Naive thymus-derived CD4-positive, alpha-beta T cell (primary cell): ENCODE data around the gene ATP8B4. TPM values are rescaled to one million over a fixed set of nuclear protein-coding genes. Genes with fewer than 3 reads are reported as not detected.
"Not testable (repeated sequence)": the region's sequence is repeated elsewhere in the genome, so short reads cannot be mapped to it uniquely, and the experiment has no call there.

Experiments
- ATAC-seq: fragments of 150-1000 bp; cut with Tn5 transposase; 2 replicates; pipeline ENCODE4 v1.10.0; 2021; ENCODE audit warnings: mild to moderate bottlenecking, moderate library complexity
- CTCF ChIA-PET: fragments of 350-600 bp; sonication (Branson Sonifier 250); formaldehyde crosslinking; loops from one replicate; lab custom pipeline; 2021; ENCODE audit warnings: antibody characterized with exemption; lab: Charles Lee
- POLR2A ChIA-PET: fragments of 350-600 bp; sonication (Branson Sonifier 250); formaldehyde crosslinking; loops from one replicate; lab custom pipeline; 2021; ENCODE audit warnings: antibody characterized with exemption, inconsistent platforms; lab: Charles Lee
- DNase-seq, 9 donors: peaks; one replicate each; pipeline versions ENCODE4 v3.0.0 to v3.0.0-alpha.2; 2020 to 2022; ENCODE audit warnings: mixed read lengths in 1 of 9
- H3K27ac ChIP-seq: one replicate; pipeline ENCODE4 v1.7.0; 2013; ENCODE audit warnings: mild to moderate bottlenecking, low read depth, low read length, moderate library complexity
- H3K27me3 ChIP-seq, 2 donors: one replicate each; pipeline ENCODE4 v1.7.0; 2013; ENCODE audit warnings: low read length in 2 of 2, mild to moderate bottlenecking in 2 of 2, moderate library complexity in 2 of 2; ENCODE audit not compliant: control insufficient read depth in 2 of 2, insufficient read depth in 2 of 2
- H3K36me3 ChIP-seq, 3 experiments: 1 replicate in 2 of 3; 2 replicates in 1 of 3; pipeline ENCODE4 v1.7.0; 2013; ENCODE audit warnings: low read length in 3 of 3, mild to moderate bottlenecking in 3 of 3, moderate library complexity in 1 of 3; ENCODE audit not compliant: insufficient read depth in 3 of 3, control insufficient read depth in 2 of 3
- H3K4me1 ChIP-seq, 2 donors: one replicate each; pipeline ENCODE4 v1.7.0; 2013; ENCODE audit warnings: low read length in 2 of 2, mild to moderate bottlenecking in 2 of 2, moderate library complexity in 1 of 2; ENCODE audit not compliant: control insufficient read depth in 2 of 2, insufficient read depth in 2 of 2
- H3K4me3 ChIP-seq: 2 replicates; pipeline ENCODE4 v1.7.0; 2013; ENCODE audit warnings: mild to moderate bottlenecking, low read length
- H3K9me3 ChIP-seq, 3 experiments: 1 replicate in 2 of 3; 2 replicates in 1 of 3; pipeline ENCODE4 v1.7.0; 2013; ENCODE audit warnings: low read length in 3 of 3; ENCODE audit not compliant: control insufficient read depth in 2 of 3
- H3K27ac Mint-ChIP-seq, 9 donors: one replicate each; pipeline ENCODE4 v1.8.0; 2020 to 2022; ENCODE audit warnings: mixed read lengths in 9 of 9, mild to moderate bottlenecking in 8 of 9, moderate library complexity in 5 of 9, inconsistent platforms in 2 of 9
- H3K27me3 Mint-ChIP-seq, 5 donors: one replicate each; pipeline ENCODE4 v1.8.0; 2021 to 2022; ENCODE audit warnings: mixed read lengths in 5 of 5, mild to moderate bottlenecking in 1 of 5
- H3K36me3 Mint-ChIP-seq, 5 donors: one replicate each; pipeline ENCODE4 v1.8.0; 2020 to 2022; ENCODE audit warnings: mixed read lengths in 5 of 5, mild to moderate bottlenecking in 3 of 5, inconsistent platforms in 1 of 5
- H3K4me1 Mint-ChIP-seq, 7 donors: one replicate each; pipeline ENCODE4 v1.8.0; 2020 to 2022; ENCODE audit warnings: mixed read lengths in 7 of 7, mild to moderate bottlenecking in 3 of 7, inconsistent platforms in 1 of 7
- H3K4me3 Mint-ChIP-seq, 10 donors: one replicate each; pipeline ENCODE4 v1.8.0; 2020 to 2022; ENCODE audit warnings: mild to moderate bottlenecking in 10 of 10, mixed read lengths in 10 of 10, moderate library complexity in 6 of 10, inconsistent platforms in 2 of 10
- H3K9me3 Mint-ChIP-seq, 11 donors: one replicate each; pipeline ENCODE4 v1.8.0; 2020 to 2022; ENCODE audit warnings: mixed read lengths in 11 of 11, mild to moderate bottlenecking in 4 of 11, inconsistent platforms in 1 of 11, moderate library complexity in 1 of 11
- intact Hi-C, 2 donors: fragments of 100-400 bp; cut with micrococcal nuclease; formaldehyde crosslinking; loops; one replicate each; pipeline ENCODE4 v1.15.1; 2023
- polyA plus RNA-seq, 2 donors: library from polyadenylated mRNA; unstranded; fragments of 300-500 nt; fragmentation: Illumina TruSeq; gene quantifications; one replicate each; pipeline ENCODE4 v1.2.3, GENCODE V29; 2021
- total RNA-seq, 6 experiments: library from RNA in 5 of 6; stranded (reverse) in 5 of 6; gene quantifications; 1 replicate in 5 of 6; 2 replicates in 1 of 6; pipeline ENCODE4 v1.2.3 and lab custom pipeline; 2021 to 2026

Gene ATP8B4
- total and polyA plus RNA-seq, 7 experiments from 2014 or later: 0.92 to 24.3 (median 5.0) TPM; not detected in 2

DNA sequence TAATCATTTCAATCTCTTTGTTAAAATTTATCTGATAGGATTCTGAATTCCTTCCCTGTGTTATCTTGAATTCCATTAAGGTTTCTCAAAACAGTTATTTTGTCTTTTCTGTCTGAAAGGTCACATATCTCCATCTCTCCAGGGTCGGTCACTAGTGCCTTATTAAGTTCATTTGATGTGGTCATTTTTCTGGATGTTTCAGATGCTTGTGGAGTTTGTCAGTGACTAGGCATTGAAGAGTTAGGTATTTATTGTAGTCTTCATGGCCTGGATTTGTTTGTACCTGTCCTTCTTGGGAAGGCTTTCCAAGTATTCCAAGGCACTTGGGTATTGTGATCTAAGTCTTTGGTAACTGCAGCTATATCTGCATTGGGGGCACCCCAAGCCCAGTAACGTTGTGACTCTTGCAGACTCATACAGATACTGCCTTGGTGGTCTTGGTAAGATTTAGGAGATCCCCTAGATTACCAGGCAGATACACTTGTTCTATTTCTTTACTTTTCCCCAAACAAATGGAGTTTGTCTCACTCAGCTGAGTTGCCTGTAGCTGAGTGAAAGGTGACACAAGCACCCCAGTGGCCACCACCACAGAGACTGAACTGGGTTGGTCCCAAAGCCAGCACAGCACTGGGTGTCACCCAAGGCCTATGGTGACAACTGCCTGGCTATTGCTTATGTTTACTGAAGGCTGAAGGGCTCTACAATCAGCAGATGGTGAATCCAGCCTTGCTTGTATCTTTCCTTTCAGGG, 44.1 kb upstream of the ATP8B4 start:
- ATAC-seq (peak; percentile 10), DNase-seq (no peak)
- Mint-ChIP-seq H3K4me1 (no peaks in the 10 kb centered on the region), H3K9me3 (peaks cover 0 to 16% (median 6%) of the 10 kb centered on the region in 11 donors), H3K36me3 (peaks cover 0 to 8% (median 3%) of the 10 kb centered on the region in 5 donors), H3K4me3 (no peak overlapping the region), H3K27me3 (peaks cover 12 to 34% (median 26%) of the 10 kb centered on the region in 5 donors), H3K27ac (no peak overlapping the region)
- no peak overlapping the region for H3K27ac ChIP-seq
- CTCF ChIA-PET: no interaction called here
- H3K4me3 ChIP-seq: no peak overlapping the region
- intact Hi-C loops: no loop called here
- H3K27me3 ChIP-seq: no peaks in the 10 kb centered on the region
- no peaks in the 10 kb centered on the region for H3K36me3 ChIP-seq
- no peaks in the 10 kb centered on the region for H3K4me1 ChIP-seq
- no peaks in the 10 kb centered on the region for H3K9me3 ChIP-seq
- POLR2A ChIA-PET: no interaction called here

DNA sequence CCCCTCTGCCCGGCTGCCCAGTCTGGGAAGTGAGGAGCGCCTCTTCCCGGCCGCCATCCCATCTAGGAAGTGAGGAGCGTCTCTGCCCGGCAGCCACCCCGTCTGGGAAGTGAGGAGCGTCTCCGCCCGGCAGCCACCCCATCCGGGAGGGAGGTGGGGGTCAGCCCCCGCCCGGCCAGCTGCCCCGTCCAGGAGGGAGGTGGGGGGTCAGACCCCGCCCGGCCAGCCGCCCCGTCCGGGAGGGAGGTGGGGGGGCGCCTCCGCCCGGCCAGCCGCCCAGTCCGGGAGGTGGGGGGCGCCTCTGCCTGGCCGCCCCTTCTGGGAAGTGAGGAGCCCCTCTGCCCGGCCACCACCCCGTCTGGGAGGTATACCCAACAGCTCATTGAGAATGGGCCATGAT, 39.2 kb upstream of the ATP8B4 start:
- Mint-ChIP-seq H3K9me3 (peaks cover 0 to 47% (median 15%) of the 10 kb centered on the region in 11 donors), H3K27me3 (peaks cover 6 to 16% (median 8%) of the 10 kb centered on the region in 5 donors)
- H3K36me3 ChIP-seq, H3K4me1 Mint-ChIP-seq, H3K27ac Mint-ChIP-seq, intact Hi-C loops, H3K9me3 ChIP-seq, CTCF ChIA-PET, DNase-seq, H3K36me3 Mint-ChIP-seq, POLR2A ChIA-PET, H3K4me1 ChIP-seq, H3K4me3 Mint-ChIP-seq, H3K4me3 ChIP-seq, H3K27me3 ChIP-seq, H3K27ac ChIP-seq, ATAC-seq: not testable (repeated sequence)

DNA sequence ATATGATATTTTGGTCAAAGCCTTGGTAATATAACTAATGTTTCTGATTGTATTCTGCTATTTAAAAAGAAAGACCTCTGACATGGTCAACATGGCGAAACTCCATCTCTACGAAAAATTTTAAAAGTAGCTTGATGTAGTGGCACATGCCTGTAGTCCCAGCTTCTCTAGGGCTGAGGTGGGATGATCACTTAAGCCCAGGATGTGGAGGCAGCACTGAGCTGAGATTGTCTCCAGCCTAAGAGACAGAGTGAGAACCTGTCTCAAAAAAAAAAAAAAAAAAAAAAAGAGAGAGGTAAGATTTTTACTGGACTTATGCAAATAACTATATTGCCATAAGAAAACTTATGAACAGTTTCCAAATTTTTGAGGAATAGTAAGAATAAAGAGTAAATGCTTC, 32.4 kb upstream of the ATP8B4 start:
- Mint-ChIP-seq H3K27ac (no peak overlapping the region), H3K4me3 (no peak overlapping the region), H3K27me3 (peaks cover 0 to 7% (median 3%) of the 10 kb centered on the region in 5 donors), H3K9me3 (peaks cover 0 to 22% (median 2%) of the 10 kb centered on the region in 11 donors), H3K36me3 (no peaks in the 10 kb centered on the region), H3K4me1 (peaks cover 0 to 14% (median 0%) of the 10 kb centered on the region in 7 donors)
- no peaks in the 10 kb centered on the region for H3K36me3 ChIP-seq
- ATAC-seq: no peak
- H3K4me3 ChIP-seq: no peak overlapping the region
- ChIA-PET CTCF (interaction anchor here (0.6 kb wide), 1 partner anchor 1944 kb away, joined by 4 read pairs; no protein-coding TSS in a partner anchor), POLR2A (no interaction called here)
- H3K27ac ChIP-seq: no peak overlapping the region
- no peaks in the 10 kb centered on the region for H3K4me1 ChIP-seq
- no peak for DNase-seq
- intact Hi-C loops: no loop called here
- H3K27me3 ChIP-seq: no peaks in the 10 kb centered on the region
- no peaks in the 10 kb centered on the region for H3K9me3 ChIP-seq

DNA sequence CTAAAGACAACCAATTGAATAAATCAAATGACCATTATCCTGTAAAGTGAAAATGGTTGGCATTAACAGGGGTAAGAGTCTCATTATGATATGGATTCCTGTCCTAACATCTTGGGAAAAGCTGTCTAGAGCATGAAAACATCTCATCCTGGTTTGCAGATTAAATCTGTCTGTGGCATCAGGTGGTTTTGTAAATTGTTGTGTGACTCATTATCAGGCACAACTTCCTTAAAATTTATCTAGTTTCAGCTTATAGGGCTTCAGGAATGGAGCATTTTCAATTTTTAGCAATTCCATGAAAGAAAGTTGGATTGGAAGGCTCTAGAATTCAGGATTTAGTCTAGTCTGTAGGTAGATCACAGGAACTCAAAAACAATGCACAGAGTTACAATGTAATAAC, 31.8 kb upstream of the ATP8B4 start:
- ATAC-seq (no peak), DNase-seq (no peak)
- no peak overlapping the region for H3K27ac Mint-ChIP-seq
- peaks cover 0 to 15% (median 0%) of the 10 kb centered on the region in 7 donors for H3K4me1 Mint-ChIP-seq
- H3K27me3 Mint-ChIP-seq: peaks cover 0 to 4% (median 3%) of the 10 kb centered on the region in 5 donors
- H3K36me3 ChIP-seq: no peaks in the 10 kb centered on the region
- no peaks in the 10 kb centered on the region for H3K36me3 Mint-ChIP-seq
- CTCF ChIA-PET: no interaction called here
- H3K9me3 ChIP-seq: no peaks in the 10 kb centered on the region
- no peaks in the 10 kb centered on the region for H3K27me3 ChIP-seq
- POLR2A ChIA-PET: no interaction called here
- H3K4me1 ChIP-seq: no peaks in the 10 kb centered on the region
- no peak overlapping the region for H3K4me3 ChIP-seq
- intact Hi-C loops: no loop called here
- no peak overlapping the region for H3K4me3 Mint-ChIP-seq
- peaks cover 0 to 16% (median 0%) of the 10 kb centered on the region in 11 donors for H3K9me3 Mint-ChIP-seq
- H3K27ac ChIP-seq: no peak overlapping the region

DNA sequence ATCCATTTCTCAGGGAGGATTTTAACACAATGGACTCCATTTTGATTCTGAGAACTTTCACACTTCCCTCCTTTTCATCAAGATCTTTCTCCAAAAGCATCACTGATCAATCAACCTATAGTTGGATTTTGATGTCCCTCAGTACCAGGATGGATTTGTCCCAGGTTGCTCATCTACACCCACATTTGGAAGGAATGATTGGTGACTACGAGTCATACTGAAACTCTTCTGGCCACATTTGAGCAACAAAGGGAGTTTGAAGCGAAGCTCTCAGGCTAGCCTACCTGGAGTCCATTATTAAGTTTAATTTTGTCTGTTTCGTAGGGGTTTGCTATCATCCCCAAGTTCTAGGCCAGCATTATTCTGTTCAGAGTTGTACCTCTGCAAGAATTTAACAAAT, 31.3 kb upstream of the ATP8B4 start:
- Histone ChIP-seq H3K27me3 (no peaks in the 10 kb centered on the region), H3K4me1 (no peaks in the 10 kb centered on the region), H3K36me3 (no peaks in the 10 kb centered on the region), H3K27ac (no peak overlapping the region), H3K4me3 (no peak overlapping the region), H3K9me3 (no peaks in the 10 kb centered on the region)
- H3K27me3 Mint-ChIP-seq: peaks cover 0 to 4% (median 3%) of the 10 kb centered on the region in 5 donors
- no peak overlapping the region for H3K4me3 Mint-ChIP-seq
- no peaks in the 10 kb centered on the region for H3K36me3 Mint-ChIP-seq
- no peak for DNase-seq
- intact Hi-C loops: no loop called here
- peaks cover 0 to 19% (median 0%) of the 10 kb centered on the region in 7 donors for H3K4me1 Mint-ChIP-seq
- no peak for ATAC-seq
- POLR2A ChIA-PET: interaction anchor here (0.7 kb wide), 1 partner anchor 913 kb away, joined by 3 read pairs; no protein-coding TSS in a partner anchor
- CTCF ChIA-PET: no interaction called here
- peaks cover 0 to 11% (median 0%) of the 10 kb centered on the region in 11 donors for H3K9me3 Mint-ChIP-seq
- no peak overlapping the region for H3K27ac Mint-ChIP-seq

DNA sequence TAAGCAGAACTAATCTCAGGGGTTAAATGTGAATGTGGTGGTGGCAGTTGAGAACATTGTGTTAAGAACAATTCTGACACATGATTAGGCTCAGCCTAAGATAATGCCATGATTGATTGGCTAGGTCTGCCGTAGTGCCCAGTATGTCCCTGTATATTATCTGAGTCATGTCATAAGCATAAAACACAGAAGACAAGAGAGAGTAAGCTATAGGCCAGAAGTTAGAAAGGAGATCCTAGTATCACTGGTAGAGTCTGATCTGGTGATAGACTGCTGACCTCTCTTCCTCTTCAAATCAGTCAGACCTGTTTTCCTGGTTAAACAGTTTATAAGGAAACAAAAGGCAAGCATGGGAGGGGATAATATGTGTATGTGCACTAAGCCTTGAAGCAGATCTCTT, 30.1 kb upstream of the ATP8B4 start:
- Histone ChIP-seq H3K36me3 (no peaks in the 10 kb centered on the region), H3K27me3 (no peaks in the 10 kb centered on the region), H3K9me3 (no peaks in the 10 kb centered on the region), H3K4me3 (no peak overlapping the region), H3K4me1 (no peaks in the 10 kb centered on the region), H3K27ac (no peak overlapping the region)
- no peak overlapping the region for H3K27ac Mint-ChIP-seq
- no peak overlapping the region for H3K4me3 Mint-ChIP-seq
- H3K27me3 Mint-ChIP-seq: peaks cover 0 to 4% (median 3%) of the 10 kb centered on the region in 5 donors
- no peak for ATAC-seq
- H3K9me3 Mint-ChIP-seq: peaks cover 0 to 7% (median 0%) of the 10 kb centered on the region in 11 donors
- ChIA-PET POLR2A (no interaction called here), CTCF (interaction anchor here (0.5 kb wide), 1 partner anchor 129 kb away, joined by 3 read pairs; no protein-coding TSS in a partner anchor)
- peaks cover 0 to 3% (median 0%) of the 10 kb centered on the region in 5 donors for H3K36me3 Mint-ChIP-seq
- no peak for DNase-seq
- intact Hi-C loops: loop anchor here in 1 of 2 donors (5.0 to 10.0 kb wide), 4 partner anchors 724 to 1272 kb away; partner anchors contain the start of genes COPS2, EID1, FGF7 and SHC4
- H3K4me1 Mint-ChIP-seq: peaks cover 0 to 23% (median 0%) of the 10 kb centered on the region in 7 donors
